Loucy (cell line): ENCODE results near the gene EMC6.

ENCODE experiments used
- H2AFZ ChIP-seq: fragments of 200-600 bp; sonication (generic); 2 replicates; pipeline ENCODE4 v1.6.0; 2016; ENCODE audit warnings: antibody characterized with exemption, mild to moderate bottlenecking, low read length, moderate library complexity
- H3F3A ChIP-seq: fragments of 200-600 bp; 2 replicates; pipeline ENCODE4 v1.6.0; 2016; ENCODE audit warnings: antibody characterized with exemption, low read depth, mild to moderate bottlenecking
- H3K27me3 ChIP-seq: fragments of 200-600 bp; sonication (generic); 2 replicates; pipeline ENCODE4 v1.6.1; 2014; ENCODE audit warnings: low read length, mild to moderate bottlenecking; ENCODE audit not compliant: insufficient read depth, poor library complexity, severe bottlenecking
- H3K36me3 ChIP-seq: fragments of 200-600 bp; sonication (generic); 2 replicates; pipeline ENCODE4 v1.6.1; 2016; ENCODE audit warnings: low read length; ENCODE audit not compliant: insufficient read depth
- H3K4me1 ChIP-seq: fragments of 200-600 bp; sonication (generic); 2 replicates; pipeline ENCODE4 v1.5.1; 2014; ENCODE audit warnings: low read length, mild to moderate bottlenecking; ENCODE audit not compliant: insufficient read depth, poor library complexity, severe bottlenecking
- H3K4me2 ChIP-seq: fragments of 200-600 bp; sonication (generic); 2 replicates; pipeline ENCODE4 v1.6.0; 2014; ENCODE audit warnings: antibody characterized with exemption, low read length, low read depth, mild to moderate bottlenecking; ENCODE audit not compliant: poor library complexity, severe bottlenecking
- H3K4me3 ChIP-seq: fragments of 200-600 bp; sonication (generic); 2 replicates; pipeline ENCODE4 v1.5.1; 2014; ENCODE audit warnings: low read length, mild to moderate bottlenecking, mixed read lengths; ENCODE audit not compliant: poor library complexity, severe bottlenecking
- H3K79me2 ChIP-seq: fragments of 200-600 bp; sonication (generic); 2 replicates; pipeline ENCODE4 v1.6.1; 2014; ENCODE audit warnings: low read length; ENCODE audit not compliant: insufficient read depth
- H3K9ac ChIP-seq: fragments of 200-600 bp; sonication (generic); 2 replicates; pipeline ENCODE4 v1.6.0; 2014; ENCODE audit warnings: mild to moderate bottlenecking, low read depth, low read length, moderate library complexity; ENCODE audit not compliant: poor library complexity, severe bottlenecking
- H3K9me2 ChIP-seq: fragments of 200-600 bp; sonication (generic); replicated peaks from 2 replicates; pipeline ENCODE4 v1.6.1; 2016; ENCODE audit warnings: low read depth, low read length, mixed read lengths
- H3K9me3 ChIP-seq: fragments of 200-600 bp; sonication (generic); 2 replicates; pipeline ENCODE4 v1.6.1; 2014; ENCODE audit warnings: mild to moderate bottlenecking, antibody characterized with exemption, low read length, low read depth; ENCODE audit not compliant: insufficient read depth
- H4K20me1 ChIP-seq: fragments of 200-600 bp; sonication (generic); 2 replicates; pipeline ENCODE4 v1.6.0; 2014; ENCODE audit warnings: antibody characterized with exemption, low read length, mild to moderate bottlenecking; ENCODE audit not compliant: insufficient read depth, poor library complexity, severe bottlenecking
- EZH2phosphoT487 ChIP-seq: fragments of 200-600 bp; IDR thresholded peaks from 2 replicates; pipeline ENCODE4 v1.6.1; 2018; ENCODE audit warnings: antibody characterized with exemption, mild to moderate bottlenecking, moderate library complexity, borderline replicate concordance
- TF ChIP-seq, protein P1 (sequence below): fragments of 200-600 bp; sonication (generic); conservative IDR thresholded peaks from 2 replicates; pipeline ENCODE4 v1.5.1; 2014; ENCODE audit warnings: mild to moderate bottlenecking, antibody characterized with exemption, low read length

Gene EMC6

GRCh38 chr17:3641717-3642486 is 26.7 kb upstream of the EMC6 start:
- Histone ChIP-seq H2AFZ (no peak overlapping the region), H4K20me1 (no peaks in the 10 kb centered on the region), H3K4me3 (no peak overlapping the region), H3K4me1 (peaks cover 8% of the 10 kb centered on the region), H3K36me3 (no peaks in the 10 kb centered on the region), H3K9me3 (no peaks in the 10 kb centered on the region), H3K79me2 (no peaks in the 10 kb centered on the region), H3K27me3 (no peaks in the 10 kb centered on the region), H3K9me2 (no peaks in the 10 kb centered on the region), H3K9ac (no peak overlapping the region), H3F3A (no peaks in the 10 kb centered on the region), H3K4me2 (no peak overlapping the region)
- TF ChIP-seq, protein P1, sequence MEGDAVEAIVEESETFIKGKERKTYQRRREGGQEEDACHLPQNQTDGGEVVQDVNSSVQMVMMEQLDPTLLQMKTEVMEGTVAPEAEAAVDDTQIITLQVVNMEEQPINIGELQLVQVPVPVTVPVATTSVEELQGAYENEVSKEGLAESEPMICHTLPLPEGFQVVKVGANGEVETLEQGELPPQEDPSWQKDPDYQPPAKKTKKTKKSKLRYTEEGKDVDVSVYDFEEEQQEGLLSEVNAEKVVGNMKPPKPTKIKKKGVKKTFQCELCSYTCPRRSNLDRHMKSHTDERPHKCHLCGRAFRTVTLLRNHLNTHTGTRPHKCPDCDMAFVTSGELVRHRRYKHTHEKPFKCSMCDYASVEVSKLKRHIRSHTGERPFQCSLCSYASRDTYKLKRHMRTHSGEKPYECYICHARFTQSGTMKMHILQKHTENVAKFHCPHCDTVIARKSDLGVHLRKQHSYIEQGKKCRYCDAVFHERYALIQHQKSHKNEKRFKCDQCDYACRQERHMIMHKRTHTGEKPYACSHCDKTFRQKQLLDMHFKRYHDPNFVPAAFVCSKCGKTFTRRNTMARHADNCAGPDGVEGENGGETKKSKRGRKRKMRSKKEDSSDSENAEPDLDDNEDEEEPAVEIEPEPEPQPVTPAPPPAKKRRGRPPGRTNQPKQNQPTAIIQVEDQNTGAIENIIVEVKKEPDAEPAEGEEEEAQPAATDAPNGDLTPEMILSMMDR: no peak
- TF ChIP-seq EZH2phosphoT487: no peak

DNA sequence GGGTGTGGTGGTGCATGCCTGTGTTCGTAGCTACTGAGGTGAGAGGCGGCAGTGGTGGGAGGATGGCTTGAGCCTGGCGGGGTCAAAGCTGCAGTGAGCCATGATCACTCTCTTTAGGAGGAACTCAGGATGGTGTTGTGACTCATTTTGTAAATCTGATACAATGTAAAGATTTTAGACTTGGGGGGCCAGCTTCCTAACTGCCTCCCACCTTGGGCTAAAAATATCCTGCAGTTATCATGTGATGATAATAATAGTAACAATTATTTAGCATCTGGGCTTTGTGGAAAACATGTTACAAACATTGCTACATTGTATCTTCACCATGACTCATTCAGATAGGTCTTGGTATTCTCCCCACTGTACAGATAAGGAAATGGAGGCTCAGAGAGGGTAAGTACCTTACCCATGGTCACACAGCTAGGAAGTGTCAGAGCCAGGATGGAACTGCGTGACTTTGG is 24.7 kb upstream of the EMC6 start:
- Histone ChIP-seq H3K4me2 (no peak overlapping the region), H3K36me3 (no peaks in the 10 kb centered on the region), H2AFZ (no peak overlapping the region), H4K20me1 (no peaks in the 10 kb centered on the region), H3K9me3 (no peaks in the 10 kb centered on the region), H3K9ac (no peak overlapping the region), H3K27me3 (no peaks in the 10 kb centered on the region), H3F3A (no peaks in the 10 kb centered on the region), H3K79me2 (no peaks in the 10 kb centered on the region), H3K4me3 (no peak overlapping the region), H3K4me1 (peaks cover 7% of the 10 kb centered on the region), H3K9me2 (no peaks in the 10 kb centered on the region)
- TF ChIP-seq EZH2phosphoT487: no peak
- TF ChIP-seq, protein P1: no peak

DNA sequence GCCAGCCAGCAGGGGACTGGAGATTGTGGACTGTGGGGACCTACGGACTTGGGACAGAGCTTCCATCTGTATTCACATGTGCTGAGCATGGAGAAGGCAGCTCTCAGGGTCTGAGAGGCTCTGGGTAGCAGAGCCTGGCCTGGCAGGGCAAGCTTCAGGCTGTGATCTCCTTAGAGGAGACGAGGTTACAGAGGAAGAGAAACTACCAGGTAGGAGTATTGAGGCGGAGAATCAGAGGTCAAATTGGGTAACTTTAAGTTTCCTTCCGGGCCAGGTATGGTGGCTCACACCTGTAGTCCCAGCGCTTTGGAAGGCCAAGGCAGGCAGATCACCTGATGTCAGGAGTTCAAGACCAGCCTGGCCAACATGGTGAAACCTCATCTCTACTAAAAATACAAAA is 23.3 kb upstream of the EMC6 start:
- Histone ChIP-seq H3K36me3 (no peaks in the 10 kb centered on the region), H4K20me1 (no peaks in the 10 kb centered on the region), H3K79me2 (no peaks in the 10 kb centered on the region), H3K4me3 (no peak overlapping the region), H3K9ac (no peak overlapping the region), H3K4me1 (peaks cover under 1% of the 10 kb centered on the region), H3F3A (no peaks in the 10 kb centered on the region), H3K4me2 (no peak overlapping the region), H3K9me3 (no peaks in the 10 kb centered on the region), H3K27me3 (no peaks in the 10 kb centered on the region), H2AFZ (no peak overlapping the region), H3K9me2 (no peaks in the 10 kb centered on the region)
- TF ChIP-seq EZH2phosphoT487: no peak
- TF ChIP-seq, protein P1: no peak
